GM21825 (cell line): ENCODE measurements around the gene LY6G6F.

Source experiments
- ATAC-seq: cut with Tn5 transposase; IDR thresholded peaks from one replicate; pipeline ENCODE4 v1.9.1; 2021; ENCODE audit warnings: mild to moderate bottlenecking, moderate library complexity; ENCODE audit not compliant: unreplicated experiment

Gene LY6G6F

GRCh38 chr6:31676322-31676903 is 30.3 kb upstream of the LY6G6F start:
- ATAC-seq: no peak

DNA sequence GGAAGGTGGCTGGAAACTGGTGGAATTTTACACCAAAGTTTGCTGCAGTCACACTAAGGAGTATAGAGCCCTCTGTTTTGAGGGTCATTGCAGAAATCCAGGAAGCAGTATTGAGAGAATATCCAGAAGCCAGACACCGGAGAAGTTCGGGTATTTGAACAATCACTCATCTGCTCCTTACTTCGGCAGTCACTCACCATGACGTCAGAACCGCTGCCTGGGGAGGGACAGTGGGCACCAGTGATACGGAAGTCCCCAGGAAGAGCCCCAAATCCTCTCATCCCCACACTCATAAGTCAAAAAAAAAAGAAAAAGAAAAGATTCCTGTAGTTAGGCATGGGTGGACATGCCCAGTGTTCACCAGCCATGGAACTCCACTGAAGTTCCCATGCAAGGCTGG is 29.8 kb upstream of the LY6G6F start:
- no peak for ATAC-seq

DNA sequence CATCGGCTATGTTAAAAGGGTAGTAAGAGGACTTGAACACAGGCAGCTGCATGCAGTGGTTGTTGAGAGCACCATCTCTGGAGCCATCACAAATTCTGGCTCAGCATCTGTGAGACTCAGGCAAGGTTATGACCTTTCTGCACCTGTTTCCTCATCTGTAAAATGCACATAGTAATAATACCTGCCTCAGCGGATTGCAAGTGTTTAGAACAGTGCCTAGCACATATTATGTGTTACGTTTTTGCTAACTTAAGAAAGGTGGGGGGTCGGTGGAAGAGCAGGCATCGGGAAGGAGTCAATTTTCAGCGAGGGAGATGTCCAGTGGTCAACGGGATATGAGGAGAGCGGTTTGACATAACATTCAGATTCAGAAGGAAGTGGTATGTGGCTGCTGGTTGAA is 28.7 kb upstream of the LY6G6F start:
- no peak for ATAC-seq

GRCh38 chr6:31680226-31681134 is 26.2 kb upstream of the LY6G6F start, which contains the start of gene LY6G5C:
Gene LY6G5C, minus strand, starts transcription at chr6:31681067. Its CDS starts 694 bp downstream, at chr6:31680373.
- peak; percentile 46 for ATAC-seq

- peak; percentile 26 for ATAC-seq
These were observed 25.5 kb upstream of the LY6G6F start for GRCh38 chr6:31681135-31681671.

GRCh38 chr6:31683591-31683990 is 23.1 kb upstream of the LY6G6F start:
- ATAC-seq: no peak

GRCh38 chr6:31686483-31686882 is 20.2 kb upstream of the LY6G6F start:
- ATAC-seq: no peak

GRCh38 chr6:31687321-31687720 is 19.3 kb upstream of the LY6G6F start:
- ATAC-seq: no peak

GRCh38 chr6:31687860-31688693 is 18.6 kb upstream of the LY6G6F start:
- ATAC-seq: no peak

DNA sequence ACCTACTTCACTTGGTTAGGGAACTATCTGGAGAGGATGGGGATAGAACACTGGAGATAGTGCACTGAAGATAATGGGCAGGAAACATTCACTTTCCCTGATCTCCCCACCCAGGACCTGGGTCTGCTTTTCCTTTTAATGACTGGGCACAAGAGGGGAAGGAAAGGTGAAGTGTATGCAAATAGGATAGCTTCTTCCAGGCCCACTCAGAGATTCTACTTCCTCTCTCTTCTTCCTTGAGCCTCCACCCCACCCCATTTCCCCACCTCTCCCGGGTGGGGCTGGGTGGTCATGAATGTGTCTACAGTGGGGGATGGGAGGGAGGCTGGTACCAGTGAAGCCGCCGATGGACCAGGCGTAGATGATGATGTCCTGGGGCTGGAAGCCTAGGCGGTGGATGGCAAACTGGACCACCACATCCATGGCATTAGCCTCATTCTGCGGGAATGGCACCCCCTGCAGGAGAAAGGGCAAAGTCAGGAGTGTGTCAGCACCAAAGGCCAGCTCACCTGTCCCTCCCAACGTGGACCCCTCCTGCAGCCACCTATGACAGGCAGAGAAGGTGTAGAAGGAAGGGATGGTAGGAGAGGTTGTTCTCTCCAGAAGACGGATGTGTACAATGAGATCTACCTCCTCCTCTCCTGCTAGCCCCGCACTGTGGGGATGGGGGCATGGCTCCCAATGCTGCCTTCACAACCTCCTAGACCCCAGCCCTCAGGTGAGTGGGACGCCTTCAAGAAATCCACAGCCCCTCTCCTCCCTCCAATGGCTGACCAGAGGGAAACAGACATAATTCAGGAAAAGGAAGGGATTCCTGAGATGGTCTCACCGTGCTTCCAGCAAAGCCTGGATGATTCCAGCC is 17.2 kb upstream of the LY6G6F start:
- no peak for ATAC-seq

- no peak for ATAC-seq
These were observed 16.2 kb upstream of the LY6G6F start for GRCh38 chr6:31690231-31691077.

DNA sequence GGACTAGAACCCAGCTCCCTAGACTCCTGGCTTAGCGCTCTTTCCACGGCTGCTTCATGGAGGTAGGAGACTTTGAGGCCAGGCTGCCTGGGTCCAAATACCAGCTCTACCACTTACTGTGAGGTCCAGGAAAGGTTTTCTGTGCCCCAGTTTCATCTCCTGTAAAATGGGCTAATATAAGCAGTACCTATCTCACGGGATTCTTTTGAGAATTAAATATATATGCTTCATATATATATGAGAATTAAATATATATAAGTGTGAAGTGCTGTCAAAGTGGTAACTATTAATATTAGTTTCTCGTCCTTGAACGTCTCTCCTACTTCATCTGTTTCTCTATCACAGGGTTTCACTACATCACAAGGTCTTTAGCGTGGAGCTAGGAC is 15.6 kb upstream of the LY6G6F start:
- ATAC-seq: no peak

GRCh38 chr6:31691564-31692108 is 15.0 kb upstream of the LY6G6F start:
- no peak for ATAC-seq

DNA sequence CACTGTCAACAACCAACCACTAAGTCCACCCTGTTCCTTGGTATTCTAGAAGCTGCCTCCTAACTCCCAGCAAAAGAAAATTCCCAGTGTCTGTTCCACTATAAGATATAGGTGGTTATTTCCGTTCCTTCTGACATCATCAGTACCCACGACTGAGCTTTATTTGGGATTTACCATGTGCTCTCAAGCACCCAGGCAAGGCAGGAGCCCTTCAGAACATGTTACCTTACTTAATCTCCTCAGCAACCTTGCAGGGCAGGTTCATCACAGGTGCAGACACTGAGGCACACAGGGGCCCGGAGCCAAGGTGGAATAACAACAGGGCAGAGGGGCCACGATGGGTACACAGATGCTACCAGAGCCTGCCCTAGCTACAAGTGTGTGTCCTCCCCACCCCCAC is 14.3 kb upstream of the LY6G6F start:
- ATAC-seq: no peak

DNA sequence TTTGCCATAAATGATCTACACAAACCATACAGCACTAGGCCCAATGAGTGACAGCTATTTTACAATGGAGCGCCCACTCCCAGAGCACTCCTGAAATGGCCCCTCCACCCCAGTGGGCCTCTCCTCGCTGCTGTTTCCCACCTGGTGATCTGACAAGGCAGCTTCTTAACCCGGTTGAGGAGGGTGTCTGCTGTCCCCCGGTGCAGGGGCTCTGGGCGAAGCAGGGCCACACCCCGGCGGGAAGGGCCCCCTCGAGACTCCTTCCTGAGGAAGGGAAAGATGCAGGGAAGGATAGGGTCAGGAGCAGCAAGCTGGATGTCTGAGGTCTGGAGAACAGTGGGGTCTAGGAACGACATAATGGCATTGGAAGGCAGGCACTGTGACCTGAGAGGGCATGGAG is 13.8 kb upstream of the LY6G6F start:
- no peak for ATAC-seq

DNA sequence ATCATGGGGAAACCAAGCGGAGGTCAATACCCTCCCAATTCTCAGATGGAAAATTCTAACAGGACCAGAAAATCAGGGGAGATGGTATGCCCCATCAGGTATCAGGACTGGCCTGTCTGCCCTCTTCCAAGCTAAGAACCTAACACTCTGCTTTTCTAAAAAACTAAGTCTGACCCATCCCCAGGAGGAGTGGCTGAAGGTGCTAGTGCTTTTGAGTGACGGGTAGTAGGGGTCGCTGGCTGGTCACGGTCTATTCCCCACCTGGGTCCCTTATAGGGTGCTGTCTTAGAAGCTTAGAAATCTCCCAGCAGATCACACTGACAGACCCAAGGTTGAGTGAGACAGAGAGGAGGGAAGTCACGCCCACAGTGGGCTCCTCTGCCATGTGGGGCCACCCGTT is 13.1 kb upstream of the LY6G6F start:
- no peak for ATAC-seq

GRCh38 chr6:31697555-31697954 is 9.1 kb upstream of the LY6G6F start:
- no peak for ATAC-seq

DNA sequence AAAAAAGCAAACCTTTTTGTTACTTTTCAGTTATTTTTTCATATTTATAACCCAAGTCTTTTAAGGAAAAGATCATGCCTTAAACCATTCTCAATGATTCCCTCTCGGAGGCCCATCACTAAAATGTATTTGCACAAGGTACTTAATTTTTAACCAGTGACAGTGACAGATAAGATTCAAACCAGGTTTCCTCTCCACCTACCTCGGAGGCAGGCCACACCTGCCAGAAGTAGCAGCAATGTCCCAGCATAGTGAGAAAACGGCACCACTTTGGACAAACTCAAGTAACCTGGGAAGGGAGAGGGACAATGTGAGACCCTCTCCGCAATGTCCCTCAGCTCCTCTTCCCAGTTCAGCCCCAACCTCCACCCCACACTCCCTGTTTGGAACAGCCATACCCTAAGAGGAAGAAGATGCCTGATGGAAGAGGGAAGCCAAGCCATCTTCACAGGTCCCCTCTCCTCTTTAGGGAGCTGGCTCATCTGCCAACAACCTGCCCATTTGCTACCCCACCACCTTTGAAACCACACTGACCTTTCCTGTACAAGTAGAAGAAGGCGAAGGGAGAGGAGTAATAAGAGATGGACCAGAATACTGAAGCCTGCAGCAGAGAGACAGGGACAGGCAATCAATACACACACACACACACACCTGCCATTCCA is 5.8 kb upstream of the LY6G6F start:
- ATAC-seq: no peak
